Measurements from ENCODE around the gene MAPT.

GRCh38 chr17:46053911-46054534, 159.7 kb downstream of the MAPT start:
- TF ChIP-seq CTCF (IDR thresholded peaks at IDR 0.05; ENCODE audit: low read depth, low read length) = no peak
- no peak for TF ChIP-seq POLR2A (IDR thresholded peaks at IDR 0.05; ENCODE audit: extremely low read depth, insufficient read length)
- no peak for TF ChIP-seq MYC (IDR thresholded peaks at IDR 0.05; ENCODE audit: low read depth, low read length)
- no peak for TF ChIP-seq MAX (IDR thresholded peaks at IDR 0.05; ENCODE audit: low read depth, low read length)

All from NB4 (cell line).